Left kidney (tissue), 2 donors: ENCODE data around the gene TCN1. TPM values are rescaled to one million over a fixed set of nuclear protein-coding genes. Genes with fewer than 3 reads are reported as not detected.
"Not testable (repeated sequence)": the region's sequence is repeated elsewhere in the genome, so short reads cannot be mapped to it uniquely, and the experiment has no call there.

Source experiments
- DNase-seq: peaks from one replicate; pipeline ENCODE4 v3.0.0-alpha.2; 2013
- polyA plus RNA-seq: library from polyadenylated mRNA; unstranded; fragments of 120-200 nt; gene quantifications from one replicate; pipeline ENCODE4 v1.2.1, GENCODE V29; 2013; ENCODE audit not compliant: insufficient read length

The TCN1 gene
- polyA plus RNA-seq, 1 donor = not detected

- DNase-seq = no peak
Observed at GRCh38 chr11:59857439-59858434, 8.6 kb downstream of the TCN1 start.

DNA sequence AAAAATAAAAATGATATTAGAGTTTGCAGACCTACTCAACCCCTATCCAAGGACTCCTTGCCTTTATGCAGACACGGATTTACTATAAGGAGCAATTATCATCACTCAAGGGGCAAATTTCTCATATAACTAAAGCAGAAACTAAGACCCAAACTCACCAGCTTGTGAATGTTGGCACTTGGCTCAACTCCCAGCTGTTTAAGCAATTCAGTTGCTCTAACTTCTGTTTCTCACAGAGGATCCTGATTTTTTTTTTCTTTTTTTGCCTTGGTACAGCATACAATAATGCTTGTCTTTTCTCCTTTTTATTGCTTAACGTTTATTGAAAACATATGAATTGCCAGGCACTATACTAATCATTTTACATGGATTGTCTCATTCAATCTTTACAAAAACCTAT is 11.4 kb downstream of the TCN1 start:
- no peak for DNase-seq

DNA sequence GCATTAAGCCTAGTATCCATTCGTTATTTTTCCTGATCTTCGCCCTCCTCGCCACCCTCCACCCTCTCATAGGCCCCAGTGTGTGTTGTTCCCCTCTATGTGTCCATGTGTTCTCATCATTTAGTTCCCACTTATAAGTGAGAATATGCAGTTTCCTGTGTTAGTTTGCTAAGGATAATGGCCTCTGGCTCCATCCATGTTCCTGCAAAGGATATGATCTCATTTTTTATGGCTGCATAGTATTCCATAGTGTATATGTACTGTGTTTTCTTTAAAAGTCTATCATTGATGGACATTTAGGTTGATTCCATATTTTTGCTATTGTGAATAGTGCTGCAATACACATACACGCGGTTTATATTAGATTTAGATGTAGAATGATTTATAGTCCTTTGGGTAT is 14.9 kb downstream of the TCN1 start:
- not testable (repeated sequence) for DNase-seq

- DNase-seq = not testable (repeated sequence)
Observed at GRCh38 chr11:59849551-59849950, 16.7 kb downstream of the TCN1 start.

DNA sequence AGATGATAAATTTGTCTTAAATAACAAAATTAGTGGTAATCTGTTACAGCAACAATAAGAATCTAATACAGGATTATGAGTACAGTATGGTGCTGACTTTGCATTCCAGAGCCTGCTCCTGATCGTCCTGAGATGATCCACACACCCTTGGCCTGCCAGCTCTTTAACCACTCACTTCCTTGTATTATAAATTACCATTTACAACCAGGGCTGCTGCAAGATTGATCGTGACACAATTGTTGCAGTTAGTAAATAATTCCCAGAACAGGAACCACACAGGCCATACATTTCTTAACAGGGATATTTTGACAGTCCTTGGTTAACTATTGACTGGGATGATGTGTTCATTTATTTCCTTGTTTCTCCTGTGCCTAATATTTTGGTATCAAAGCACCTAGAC is 17.2 kb downstream of the TCN1 start:
- peak; percentile 0 for DNase-seq

DNA sequence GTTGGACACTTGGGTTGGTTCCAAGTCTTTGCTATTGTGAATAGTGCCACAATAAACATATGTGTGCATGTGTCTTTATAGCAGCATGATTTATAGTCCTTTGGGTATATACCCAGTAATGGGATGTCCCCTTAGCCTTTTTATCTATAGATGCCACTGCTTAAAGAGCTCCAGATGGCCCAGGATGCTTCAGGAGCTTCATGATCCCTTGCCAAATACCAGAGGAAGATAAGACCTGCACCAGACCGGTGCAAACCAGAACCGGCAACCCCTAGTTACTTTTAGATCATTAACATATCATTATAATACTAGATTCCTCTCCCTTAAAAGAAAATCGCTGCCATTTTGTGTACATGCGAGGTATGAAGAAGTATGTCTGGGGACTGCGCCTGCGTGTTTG is 17.8 kb downstream of the TCN1 start:
- not testable (repeated sequence) for DNase-seq

- DNase-seq = no peak
Observed at GRCh38 chr11:59847626-59848025, 18.7 kb downstream of the TCN1 start.

DNA sequence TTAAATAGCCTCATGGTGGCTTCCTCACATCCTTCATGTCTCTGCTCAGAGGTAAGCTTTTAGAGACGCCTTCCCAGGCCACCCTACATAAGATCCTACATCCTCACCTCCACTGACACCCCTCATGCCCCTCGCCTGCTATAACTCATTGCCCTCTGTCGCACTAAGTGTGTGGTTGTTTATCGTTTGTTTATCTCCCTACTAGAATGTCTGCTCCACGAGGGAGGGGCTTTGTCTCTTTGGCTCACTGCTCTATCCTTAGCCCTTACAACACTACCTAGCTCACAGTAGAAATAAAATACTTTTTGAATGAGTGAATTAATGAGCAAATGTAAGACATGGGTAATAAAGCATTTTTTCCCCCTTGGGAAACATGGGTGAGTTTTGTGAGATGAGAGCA is 19.7 kb downstream of the TCN1 start:
- no peak for DNase-seq

DNA sequence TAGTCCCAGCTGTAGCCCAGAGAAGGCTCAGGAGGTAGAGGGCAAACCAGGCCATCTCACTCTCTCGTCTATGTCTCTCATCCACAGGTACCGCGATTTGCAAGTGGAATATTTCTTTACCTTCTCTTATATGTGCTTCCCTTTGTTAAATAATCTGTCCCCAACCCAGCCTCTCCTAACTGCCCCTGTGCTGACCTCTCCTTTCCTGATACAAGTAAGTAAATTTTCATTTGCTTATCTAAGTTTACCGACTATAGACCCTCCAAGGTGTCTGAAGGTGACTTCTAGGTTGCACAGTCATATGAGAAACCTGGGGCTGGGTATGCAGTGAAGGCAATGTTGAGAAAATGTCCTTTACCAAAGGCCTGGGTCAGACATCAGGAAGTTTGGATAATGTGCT is 20.9 kb downstream of the TCN1 start, which contains the start of gene CBLIF:
TSS of gene CBLIF (minus strand) at position 101 of the 400 bp plus-strand sequence. CDS start at position 55, 46 bp downstream.
- DNase-seq = no peak

GRCh38 chr11:59842316-59842715 is 24.0 kb downstream of the TCN1 start:
- DNase-seq = no peak

GRCh38 chr11:59841514-59841913 is 24.8 kb downstream of the TCN1 start:
- DNase-seq = no peak

DNA sequence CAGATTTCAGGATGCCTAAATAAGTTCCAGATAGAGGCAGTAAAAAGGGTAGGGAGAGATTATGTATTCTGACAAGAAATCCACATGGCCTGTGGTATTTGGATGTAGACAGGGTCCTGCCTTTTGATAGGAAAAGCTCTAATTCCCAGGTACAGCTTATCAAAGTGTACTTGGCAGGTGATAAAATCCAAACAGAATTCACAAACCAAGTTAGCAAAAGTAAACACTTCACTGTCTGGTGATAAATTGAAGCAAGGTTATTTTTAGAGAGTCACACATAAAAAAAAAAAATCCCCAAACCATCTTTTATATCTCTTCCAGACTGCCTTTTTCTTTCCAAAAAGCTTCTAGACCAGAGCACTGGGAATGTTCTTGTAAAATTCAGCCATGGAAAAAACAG is 26.7 kb downstream of the TCN1 start:
- no peak for DNase-seq

DNA sequence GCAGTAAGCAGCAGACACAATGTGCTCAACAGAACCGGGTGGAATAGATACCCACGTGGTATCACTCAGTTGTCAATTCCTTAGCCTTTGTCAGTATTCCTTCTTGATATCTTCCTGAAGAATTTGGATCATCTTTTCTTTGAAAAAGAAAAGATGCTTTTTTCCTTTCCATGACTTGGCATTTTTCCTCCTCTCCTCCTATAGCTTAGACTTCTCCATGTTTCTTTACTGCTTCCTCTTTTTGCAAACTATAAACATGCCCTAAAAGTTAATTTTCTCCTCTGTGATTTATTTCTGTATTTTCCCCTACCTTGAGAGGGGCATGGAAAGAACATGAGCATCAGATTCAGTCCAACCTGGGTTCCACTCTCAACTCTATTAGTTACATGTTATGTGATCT is 32.7 kb downstream of the TCN1 start:
- no peak for DNase-seq

DNA sequence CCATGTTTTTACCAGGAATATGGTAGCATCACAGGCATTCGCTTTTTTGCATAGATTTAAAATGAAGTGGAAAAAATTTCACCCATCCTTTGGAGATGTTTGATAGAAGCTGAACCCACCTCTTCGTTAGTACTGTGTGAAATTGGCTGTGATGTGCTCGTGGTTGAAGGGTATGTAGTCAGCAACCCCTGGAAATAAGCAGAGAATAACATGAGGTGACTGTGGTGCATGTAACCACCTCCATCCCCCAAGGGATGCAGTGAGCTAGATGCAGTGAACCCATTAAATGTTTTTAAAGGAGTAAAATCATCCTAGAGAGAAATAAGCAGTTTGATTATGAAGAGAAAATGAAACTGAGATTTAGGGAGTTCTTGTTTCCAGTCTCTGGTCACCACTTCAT is 36.9 kb downstream of the TCN1 start:
- no peak for DNase-seq

DNA sequence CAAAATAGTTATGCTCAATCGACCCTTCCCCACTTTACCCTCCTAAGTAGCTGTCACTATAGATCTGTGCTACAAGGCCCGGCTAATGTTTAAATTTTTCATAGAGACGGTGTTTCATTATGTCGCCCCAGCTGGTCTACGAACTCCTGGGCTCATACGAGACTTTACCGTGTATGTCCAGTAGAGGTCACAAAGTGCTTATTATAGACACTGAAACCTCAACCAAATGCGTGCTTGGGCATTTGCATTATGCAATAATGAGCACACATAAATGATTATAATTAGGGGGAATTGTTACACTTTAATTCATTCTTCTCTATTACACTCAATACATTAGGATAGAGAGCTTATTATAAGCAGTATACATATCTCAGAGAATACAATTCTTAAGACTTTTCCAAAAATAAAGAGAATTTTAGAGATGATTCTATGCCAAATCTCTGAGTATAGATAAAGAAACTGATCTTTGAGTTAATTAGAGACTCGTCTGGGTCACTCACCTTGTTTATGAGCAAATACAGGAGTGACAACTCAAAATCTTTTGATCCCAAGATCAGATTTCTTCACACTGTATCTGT is 43.2 kb downstream of the TCN1 start:
- DNase-seq = peak; percentile 33

DNA sequence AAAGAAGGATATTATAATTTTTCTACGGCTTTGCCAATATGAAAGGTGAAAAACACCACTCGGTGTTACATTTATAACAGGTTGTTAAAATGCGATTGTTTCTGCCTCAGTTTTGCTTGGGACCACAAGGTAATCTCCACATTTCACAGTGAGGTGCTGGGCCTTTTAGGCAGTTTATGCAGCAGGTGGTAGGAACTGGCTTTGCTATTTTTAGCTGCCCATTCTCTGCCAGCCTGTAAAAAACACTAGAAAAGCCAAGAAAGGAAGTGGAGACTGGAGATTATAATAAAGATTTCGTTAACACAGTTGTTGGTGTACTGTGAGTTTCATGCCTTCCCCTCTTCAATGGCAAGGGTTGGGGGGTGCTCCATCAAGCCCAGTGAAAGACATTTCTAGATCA is 47.7 kb downstream of the TCN1 start:
- no peak for DNase-seq

GRCh38 chr11:59816434-59816833 is 49.9 kb downstream of the TCN1 start:
- not testable (repeated sequence) for DNase-seq

GRCh38 chr11:59815754-59816153 is 50.5 kb downstream of the TCN1 start:
- no peak for DNase-seq

DNA sequence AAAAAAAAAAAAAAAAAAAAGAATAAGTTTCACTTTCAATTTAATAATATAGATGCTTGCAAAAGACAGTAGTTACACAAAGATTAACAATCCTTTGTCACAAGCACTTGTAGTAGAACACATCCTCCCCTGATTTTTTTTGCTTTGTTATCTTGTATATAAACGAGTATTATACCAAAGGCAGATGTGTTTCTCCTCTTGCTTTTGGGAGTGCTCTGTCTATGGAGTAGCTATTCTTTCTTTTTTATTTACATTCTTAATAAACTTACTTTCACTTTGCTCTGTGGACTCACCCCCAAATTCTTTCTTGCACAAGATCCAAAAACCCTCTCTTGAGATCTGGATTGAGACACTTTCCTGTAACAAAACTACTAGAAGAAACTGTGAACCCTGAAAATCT is 52.3 kb downstream of the TCN1 start:
- no peak for DNase-seq

DNA sequence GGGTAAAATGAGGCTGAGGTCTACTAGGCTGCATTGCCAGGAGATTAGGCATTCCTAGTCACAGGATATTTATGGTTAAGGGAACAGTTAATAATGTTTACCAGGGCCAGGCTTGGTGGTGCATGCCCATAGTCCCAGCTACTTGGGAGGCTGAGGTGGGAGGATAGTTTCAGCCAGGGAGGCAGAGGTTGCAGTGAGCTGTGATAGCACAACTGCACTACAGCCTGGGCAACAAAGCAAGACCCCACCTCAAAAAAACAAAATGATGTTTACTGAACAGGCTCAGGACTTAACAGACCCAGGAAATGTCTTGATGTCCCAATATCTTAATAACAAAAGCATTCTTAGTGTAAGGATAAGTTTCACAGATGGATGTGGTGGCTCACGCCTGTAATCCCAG is 52.9 kb downstream of the TCN1 start:
- DNase-seq = no peak

- no peak for DNase-seq
Observed at GRCh38 chr11:59812220-59812619, 54.1 kb downstream of the TCN1 start.

- DNase-seq = no peak
Observed at GRCh38 chr11:59810911-59811259, 55.4 kb downstream of the TCN1 start.

DNA sequence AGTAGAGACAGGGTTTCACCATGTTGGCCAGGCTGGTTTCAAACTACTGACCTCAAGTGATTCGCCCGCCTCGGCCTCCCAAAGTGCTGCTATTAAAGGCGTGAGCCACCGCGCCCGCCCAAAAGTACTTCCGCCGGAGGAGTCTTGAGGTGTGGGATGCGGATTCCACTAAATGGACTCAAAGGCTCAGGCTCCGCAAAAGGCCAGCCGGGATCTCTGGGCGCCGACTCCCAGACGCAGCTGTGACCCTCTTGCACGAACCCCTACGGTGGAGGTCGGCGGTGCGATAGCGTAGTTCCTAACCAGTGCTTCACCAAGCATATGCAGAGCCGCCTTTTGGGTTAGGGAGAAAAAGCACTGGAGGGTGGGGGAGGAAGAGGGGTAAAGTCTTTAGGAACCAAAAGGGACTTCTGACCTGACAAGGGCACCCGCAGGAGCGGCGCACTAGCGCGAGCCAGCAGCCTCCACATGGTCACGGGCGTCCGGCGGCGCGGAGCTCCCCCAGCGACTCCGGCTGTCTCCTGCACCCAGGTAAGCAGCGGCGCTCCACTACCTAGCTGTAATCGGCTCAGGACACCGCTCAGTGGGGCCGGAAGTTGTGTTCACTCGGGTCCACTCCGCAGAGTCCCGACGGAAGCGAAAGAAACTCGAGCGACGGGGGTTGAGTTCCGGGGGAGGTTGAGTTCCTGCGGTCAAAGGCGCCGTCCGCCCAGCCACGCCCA is 55.9 kb downstream of the TCN1 start, which contains the start of gene MRPL16:
TSS of gene MRPL16 (minus strand) at position 590 of the 722 bp plus-strand sequence. CDS start at position 470, 120 bp downstream.
- DNase-seq = peak; percentile 91
